ENCODE results near the gene LDB1. TPM values are rescaled to one million over a fixed set of nuclear protein-coding genes. Genes with fewer than 3 reads are reported as not detected.

LDB1 gene
- total RNA-seq, 1 experiment from 2014 or later: 87.6 TPM

DNA sequence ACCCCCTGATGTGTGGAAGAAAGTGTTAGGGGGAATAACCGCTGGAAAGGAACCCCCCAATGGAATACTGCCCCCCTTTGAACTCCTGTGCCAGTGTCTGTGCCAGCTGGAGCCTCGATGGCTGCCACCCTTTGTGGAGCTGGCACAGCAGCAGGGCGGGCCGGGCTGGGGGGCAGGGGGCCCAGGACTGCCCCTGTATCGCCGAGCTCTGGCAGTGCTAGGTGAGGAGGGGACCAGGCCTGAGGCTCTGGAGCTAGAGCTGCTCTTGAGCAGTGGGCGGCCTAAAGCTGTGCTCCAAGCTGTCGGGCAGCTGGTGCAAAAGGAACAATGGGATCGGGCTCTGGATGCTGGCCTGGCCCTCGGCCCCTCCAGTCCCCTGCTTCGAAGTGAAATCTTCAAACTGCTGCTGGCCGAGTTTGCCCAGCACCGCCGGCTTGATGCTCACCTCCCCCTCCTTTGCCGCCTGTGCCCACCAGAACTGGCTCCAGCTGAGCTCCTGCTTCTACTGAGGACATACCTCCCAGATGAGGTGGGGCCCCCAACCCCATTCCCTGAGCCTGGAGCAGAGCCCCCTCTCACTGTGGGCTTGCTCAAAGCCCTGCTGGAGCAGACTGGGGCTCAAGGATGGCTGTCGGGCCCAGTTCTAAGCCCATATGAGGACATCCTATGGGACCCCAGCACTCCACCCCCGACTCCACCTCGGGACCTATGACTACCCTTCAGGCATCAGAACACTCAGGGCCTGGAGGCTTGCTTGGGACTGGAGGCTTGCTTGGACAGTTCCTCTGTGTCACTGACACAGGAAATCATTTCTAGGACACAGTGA is 52.9 kb downstream of the LDB1 start:
- POLR2A ChIA-PET: interaction anchor here (0.5 kb wide), 1 partner anchor 8 kb away, joined by 5 read pairs; no protein-coding TSS in a partner anchor

GRCh38 chr10:102066399-102067088 is 53.6 kb downstream of the LDB1 start:
- Histone ChIP-seq H3K27me3 (ENCODE audit: control insufficient read depth, insufficient read depth, low read length) (no peaks in the 10 kb centered on the region), H3K27ac (ENCODE audit: low read length) (peak overlapping the region; percentile 88), H3K9me3 (ENCODE audit: control insufficient read depth, insufficient read depth, low read depth, low read length) (no peaks in the 10 kb centered on the region), H3K4me1 (ENCODE audit: control insufficient read depth, insufficient read depth, low read length) (peaks cover 20% of the 10 kb centered on the region), H3K4me3 (ENCODE audit: low read depth in 2 of 2, low read length in 2 of 2) (peak overlapping the region; percentile 77), H3K36me3 (ENCODE audit: control insufficient read depth, insufficient read depth, low read length) (no peaks in the 10 kb centered on the region)
- ATAC-seq (no peak), DNase-seq (ENCODE audit: low read depth, low spot score) (no peak)
- BruUV-seq (replicated peaks): TSS peak; percentile 85
- in situ Hi-C loops (cut with HindIII; ENCODE audit: low pct_unique_long_range_greater_than_20kb, low sequenced_read_pairs) (no loop called here), intact Hi-C loops (cut with micrococcal nuclease; ENCODE audit: unreplicated experiment) (no loop called here)
- ChIA-PET POLR2A (interaction anchor here (0.5 kb wide), 1 partner anchor 22 kb away, joined by 6 read pairs; no protein-coding TSS in a partner anchor), CTCF (no interaction called here)
- TF ChIP-seq, protein P1, sequence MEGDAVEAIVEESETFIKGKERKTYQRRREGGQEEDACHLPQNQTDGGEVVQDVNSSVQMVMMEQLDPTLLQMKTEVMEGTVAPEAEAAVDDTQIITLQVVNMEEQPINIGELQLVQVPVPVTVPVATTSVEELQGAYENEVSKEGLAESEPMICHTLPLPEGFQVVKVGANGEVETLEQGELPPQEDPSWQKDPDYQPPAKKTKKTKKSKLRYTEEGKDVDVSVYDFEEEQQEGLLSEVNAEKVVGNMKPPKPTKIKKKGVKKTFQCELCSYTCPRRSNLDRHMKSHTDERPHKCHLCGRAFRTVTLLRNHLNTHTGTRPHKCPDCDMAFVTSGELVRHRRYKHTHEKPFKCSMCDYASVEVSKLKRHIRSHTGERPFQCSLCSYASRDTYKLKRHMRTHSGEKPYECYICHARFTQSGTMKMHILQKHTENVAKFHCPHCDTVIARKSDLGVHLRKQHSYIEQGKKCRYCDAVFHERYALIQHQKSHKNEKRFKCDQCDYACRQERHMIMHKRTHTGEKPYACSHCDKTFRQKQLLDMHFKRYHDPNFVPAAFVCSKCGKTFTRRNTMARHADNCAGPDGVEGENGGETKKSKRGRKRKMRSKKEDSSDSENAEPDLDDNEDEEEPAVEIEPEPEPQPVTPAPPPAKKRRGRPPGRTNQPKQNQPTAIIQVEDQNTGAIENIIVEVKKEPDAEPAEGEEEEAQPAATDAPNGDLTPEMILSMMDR (IDR thresholded peaks at IDR 0.05): no peak
- TF ChIP-seq, protein P2, sequence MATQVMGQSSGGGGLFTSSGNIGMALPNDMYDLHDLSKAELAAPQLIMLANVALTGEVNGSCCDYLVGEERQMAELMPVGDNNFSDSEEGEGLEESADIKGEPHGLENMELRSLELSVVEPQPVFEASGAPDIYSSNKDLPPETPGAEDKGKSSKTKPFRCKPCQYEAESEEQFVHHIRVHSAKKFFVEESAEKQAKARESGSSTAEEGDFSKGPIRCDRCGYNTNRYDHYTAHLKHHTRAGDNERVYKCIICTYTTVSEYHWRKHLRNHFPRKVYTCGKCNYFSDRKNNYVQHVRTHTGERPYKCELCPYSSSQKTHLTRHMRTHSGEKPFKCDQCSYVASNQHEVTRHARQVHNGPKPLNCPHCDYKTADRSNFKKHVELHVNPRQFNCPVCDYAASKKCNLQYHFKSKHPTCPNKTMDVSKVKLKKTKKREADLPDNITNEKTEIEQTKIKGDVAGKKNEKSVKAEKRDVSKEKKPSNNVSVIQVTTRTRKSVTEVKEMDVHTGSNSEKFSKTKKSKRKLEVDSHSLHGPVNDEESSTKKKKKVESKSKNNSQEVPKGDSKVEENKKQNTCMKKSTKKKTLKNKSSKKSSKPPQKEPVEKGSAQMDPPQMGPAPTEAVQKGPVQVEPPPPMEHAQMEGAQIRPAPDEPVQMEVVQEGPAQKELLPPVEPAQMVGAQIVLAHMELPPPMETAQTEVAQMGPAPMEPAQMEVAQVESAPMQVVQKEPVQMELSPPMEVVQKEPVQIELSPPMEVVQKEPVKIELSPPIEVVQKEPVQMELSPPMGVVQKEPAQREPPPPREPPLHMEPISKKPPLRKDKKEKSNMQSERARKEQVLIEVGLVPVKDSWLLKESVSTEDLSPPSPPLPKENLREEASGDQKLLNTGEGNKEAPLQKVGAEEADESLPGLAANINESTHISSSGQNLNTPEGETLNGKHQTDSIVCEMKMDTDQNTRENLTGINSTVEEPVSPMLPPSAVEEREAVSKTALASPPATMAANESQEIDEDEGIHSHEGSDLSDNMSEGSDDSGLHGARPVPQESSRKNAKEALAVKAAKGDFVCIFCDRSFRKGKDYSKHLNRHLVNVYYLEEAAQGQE (IDR thresholded peaks at IDR 0.05; ENCODE audit: insufficient read depth in 1 of 2, low read depth in 2 of 2, low read length in 1 of 2): no peak
- TF ChIP-seq SIN3A (IDR thresholded peaks at IDR 0.05; ENCODE audit: borderline replicate concordance, insufficient read depth, low read depth, low read length) (no peak), TCF7L2 (IDR thresholded peaks at IDR 0.05; ENCODE audit: low read depth, low read length) (no peak), POLR2AphosphoS5 (IDR thresholded peaks at IDR 0.05; ENCODE audit: low read depth, low read length) (no peak; the same call in 1 of the 2 replicates)

More for the DNA sequence above, 52.9 kb downstream of the LDB1 start:
- in situ Hi-C loops (cut with HindIII; ENCODE audit: low pct_unique_long_range_greater_than_20kb, low sequenced_read_pairs) (no loop called here), intact Hi-C loops (cut with micrococcal nuclease; ENCODE audit: unreplicated experiment) (no loop called here)
- Histone ChIP-seq H3K9me3 (ENCODE audit: control insufficient read depth, insufficient read depth, low read depth, low read length) (no peaks in the 10 kb centered on the region), H3K4me3 (ENCODE audit: low read depth in 2 of 2, low read length in 2 of 2) (no peak overlapping the region), H3K27me3 (ENCODE audit: control insufficient read depth, insufficient read depth, low read length) (no peaks in the 10 kb centered on the region), H3K36me3 (ENCODE audit: control insufficient read depth, insufficient read depth, low read length) (no peaks in the 10 kb centered on the region), H3K27ac (ENCODE audit: low read length) (no peak overlapping the region), H3K4me1 (ENCODE audit: control insufficient read depth, insufficient read depth, low read length) (peaks cover 20% of the 10 kb centered on the region)
- ATAC-seq (no peak), DNase-seq (ENCODE audit: low read depth, low spot score) (no peak)
- no TSS peak for BruUV-seq (replicated peaks)
- no peak for TF ChIP-seq POLR2AphosphoS5 (IDR thresholded peaks at IDR 0.05; ENCODE audit: low read depth, low read length)
- no peak for TF ChIP-seq TCF7L2 (IDR thresholded peaks at IDR 0.05; ENCODE audit: low read depth, low read length)
- TF ChIP-seq, protein P2 (IDR thresholded peaks at IDR 0.05; ENCODE audit: insufficient read depth in 1 of 2, low read depth in 2 of 2, low read length in 1 of 2): no peak
- TF ChIP-seq, protein P1 (IDR thresholded peaks at IDR 0.05): no peak
- no peak for TF ChIP-seq SIN3A (IDR thresholded peaks at IDR 0.05; ENCODE audit: borderline replicate concordance, insufficient read depth, low read depth, low read length)
- CTCF ChIA-PET: no interaction called here

Data from Panc1 (cell line).